ENCODE data around the gene H3-3A. TPM values are rescaled to one million over a fixed set of nuclear protein-coding genes. Genes with fewer than 3 reads are reported as not detected.

The H3-3A gene
- total RNA-seq, 2 donors from 2014 or later = 244 to 279 TPM

- TF ChIP-seq CTCF (IDR thresholded peaks at IDR 0.05) = no peak
- H3K36me3 ChIP-seq = no peaks in the 10 kb centered on the region
- no peaks in the 10 kb centered on the region for H3K9me3 ChIP-seq
Measured at GRCh38 chr1:226098870-226099835, 36.6 kb downstream of the H3-3A start.

GRCh38 chr1:226100436-226101391, 38.2 kb downstream of the H3-3A start:
- no peak for DNase-seq (ENCODE audit: low spot score)

More at GRCh38 chr1:226098870-226099835, 36.6 kb downstream of the H3-3A start:
- no peak for DNase-seq (ENCODE audit: low spot score)
- Histone ChIP-seq H3K27ac (no peak overlapping the region), H3K27me3 (no peaks in the 10 kb centered on the region), H3K4me1 (peaks cover 0 to 5% of the 10 kb centered on the region in 2 donors), H3K4me3 (no peak overlapping the region)

GRCh38 chr1:226104671-226105121, 42.2 kb downstream of the H3-3A start:
- no peak for DNase-seq (ENCODE audit: low spot score)
- TF ChIP-seq CTCF (IDR thresholded peaks at IDR 0.05) = no peak
- H3K9me3 ChIP-seq = no peaks in the 10 kb centered on the region

More at GRCh38 chr1:226100436-226101391, 38.2 kb downstream of the H3-3A start:
- Histone ChIP-seq H3K9me3 (no peaks in the 10 kb centered on the region), H3K4me3 (peak overlapping the region; percentile 33 to 51), H3K27me3 (no peaks in the 10 kb centered on the region), H3K4me1 (peaks cover 0 to 5% of the 10 kb centered on the region in 2 donors), H3K27ac (no peak overlapping the region), H3K36me3 (no peaks in the 10 kb centered on the region)
- TF ChIP-seq CTCF (IDR thresholded peaks at IDR 0.05) = peak in 1 of 2 donors; percentile 11

GRCh38 chr1:226107471-226108460, 45.2 kb downstream of the H3-3A start:
- Histone ChIP-seq H3K4me1 (peaks cover 0 to 28% of the 10 kb centered on the region in 2 donors), H3K4me3 (no peak overlapping the region), H3K27ac (peak overlapping the region; percentile 98 to 99), H3K27me3 (no peaks in the 10 kb centered on the region), H3K36me3 (no peaks in the 10 kb centered on the region), H3K9me3 (no peaks in the 10 kb centered on the region)
- no peak for TF ChIP-seq CTCF (IDR thresholded peaks at IDR 0.05)
- DNase-seq (ENCODE audit: low spot score) = no peak

More at GRCh38 chr1:226104671-226105121, 42.2 kb downstream of the H3-3A start:
- Histone ChIP-seq H3K27me3 (no peaks in the 10 kb centered on the region), H3K4me3 (no peak overlapping the region), H3K27ac (no peak overlapping the region), H3K36me3 (no peaks in the 10 kb centered on the region), H3K4me1 (peaks cover 0 to 17% of the 10 kb centered on the region in 2 donors)

Measured in right atrium auricular region (tissue), 2 donors.